ENCODE results near the gene DIAPH3. TPM values are rescaled to one million over a fixed set of nuclear protein-coding genes. Genes with fewer than 3 reads are reported as not detected.

DIAPH3 gene
- total RNA-seq, 2 donors from 2014 or later = 7.1 to 8.0 TPM

- Histone ChIP-seq H3K27me3 (replicated peaks; ENCODE audit: insufficient read depth) (no peaks in the 10 kb centered on the region), H3K4me3 (no peak overlapping the region), H3K27ac (no peak overlapping the region), H3K4me1 (ENCODE audit: control insufficient read depth in 1 of 2, low read depth in 2 of 2) (no peaks in the 10 kb centered on the region), H3K9me3 (no peaks in the 10 kb centered on the region), H3K36me3 (no peaks in the 10 kb centered on the region)
- ATAC-seq (ENCODE audit: insufficient number of reproducible peaks, low FRiP score, low read depth) (no peak), DNase-seq (ENCODE audit: low spot score) (no peak)
- no peak for TF ChIP-seq CTCF (IDR thresholded peaks at IDR 0.05)
Measured at GRCh38 chr13:59997976-59998375, 165.8 kb downstream of the DIAPH3 start.

- H3K9me3 ChIP-seq = no peaks in the 10 kb centered on the region
- no peak overlapping the region for H3K27ac ChIP-seq
- no peaks in the 10 kb centered on the region for H3K4me1 ChIP-seq (ENCODE audit: control insufficient read depth in 1 of 2, low read depth in 2 of 2)
- H3K27me3 ChIP-seq (replicated peaks; ENCODE audit: insufficient read depth) = no peaks in the 10 kb centered on the region
- no peak overlapping the region for H3K4me3 ChIP-seq
- no peak for DNase-seq (ENCODE audit: low spot score)
- no peak for ATAC-seq (ENCODE audit: insufficient number of reproducible peaks, low FRiP score, low read depth)
- H3K36me3 ChIP-seq = no peaks in the 10 kb centered on the region
- no peak for TF ChIP-seq CTCF (IDR thresholded peaks at IDR 0.05)
Measured at GRCh38 chr13:59996461-59996980, 167.2 kb downstream of the DIAPH3 start.

GRCh38 chr13:59991395-59991794 is 172.3 kb downstream of the DIAPH3 start:
- no peaks in the 10 kb centered on the region for H3K9me3 ChIP-seq
- no peaks in the 10 kb centered on the region for H3K27me3 ChIP-seq (replicated peaks; ENCODE audit: insufficient read depth)
- H3K4me3 ChIP-seq = no peak overlapping the region
- no peaks in the 10 kb centered on the region for H3K36me3 ChIP-seq
- no peak for ATAC-seq (ENCODE audit: insufficient number of reproducible peaks, low FRiP score, low read depth)
- no peaks in the 10 kb centered on the region for H3K4me1 ChIP-seq (ENCODE audit: control insufficient read depth in 1 of 2, low read depth in 2 of 2)
- no peak for TF ChIP-seq CTCF (IDR thresholded peaks at IDR 0.05)
- H3K27ac ChIP-seq = no peak overlapping the region
- DNase-seq (ENCODE audit: low spot score) = no peak

GRCh38 chr13:59982631-59983382 is 180.9 kb downstream of the DIAPH3 start:
- Histone ChIP-seq H3K4me3 (no peak overlapping the region), H3K4me1 (ENCODE audit: control insufficient read depth in 1 of 2, low read depth in 2 of 2) (no peaks in the 10 kb centered on the region), H3K27ac (no peak overlapping the region), H3K36me3 (no peaks in the 10 kb centered on the region), H3K9me3 (no peaks in the 10 kb centered on the region), H3K27me3 (replicated peaks; ENCODE audit: insufficient read depth) (no peaks in the 10 kb centered on the region)
- ATAC-seq (ENCODE audit: insufficient number of reproducible peaks, low FRiP score, low read depth) (no peak), DNase-seq (ENCODE audit: low spot score) (no peak)
- no peak for TF ChIP-seq CTCF (IDR thresholded peaks at IDR 0.05)

- H3K9me3 ChIP-seq = no peaks in the 10 kb centered on the region
- H3K27me3 ChIP-seq (replicated peaks; ENCODE audit: insufficient read depth) = no peaks in the 10 kb centered on the region
- no peak for TF ChIP-seq CTCF (IDR thresholded peaks at IDR 0.05)
- ATAC-seq (ENCODE audit: insufficient number of reproducible peaks, low FRiP score, low read depth) = no peak
- H3K27ac ChIP-seq = no peak overlapping the region
- H3K4me3 ChIP-seq = no peak overlapping the region
- H3K36me3 ChIP-seq = no peaks in the 10 kb centered on the region
- no peaks in the 10 kb centered on the region for H3K4me1 ChIP-seq (ENCODE audit: control insufficient read depth in 1 of 2, low read depth in 2 of 2)
- no peak for DNase-seq (ENCODE audit: low spot score)
Measured at GRCh38 chr13:59979589-59979988, 184.1 kb downstream of the DIAPH3 start.

All from thoracic aorta (tissue), 2 donors.